Panc1 (cell line): ENCODE measurements around the gene ALDH1B1.
A peak's percentile ranks its signal among the peaks of the same experiment; 100 is the strongest.

Experiments used
- POLR2AphosphoS5 ChIP-seq: IDR thresholded peaks from 2 replicates; pipeline ENCODE4 v1.6.1; 2012; ENCODE audit warnings: mild to moderate bottlenecking, low read depth, low read length, moderate library complexity
- SIN3A ChIP-seq: IDR thresholded peaks from 2 replicates; pipeline ENCODE4 v1.6.1; 2012; ENCODE audit warnings: low read depth, mild to moderate bottlenecking, low read length, moderate library complexity, borderline replicate concordance; ENCODE audit not compliant: insufficient read depth
- TF ChIP-seq, protein P1 (sequence below): fragments of 450-650 bp; IDR thresholded peaks from 2 replicates; pipeline ENCODE4 v1.5.1; 2017; ENCODE audit warnings: mild to moderate bottlenecking

DNA sequence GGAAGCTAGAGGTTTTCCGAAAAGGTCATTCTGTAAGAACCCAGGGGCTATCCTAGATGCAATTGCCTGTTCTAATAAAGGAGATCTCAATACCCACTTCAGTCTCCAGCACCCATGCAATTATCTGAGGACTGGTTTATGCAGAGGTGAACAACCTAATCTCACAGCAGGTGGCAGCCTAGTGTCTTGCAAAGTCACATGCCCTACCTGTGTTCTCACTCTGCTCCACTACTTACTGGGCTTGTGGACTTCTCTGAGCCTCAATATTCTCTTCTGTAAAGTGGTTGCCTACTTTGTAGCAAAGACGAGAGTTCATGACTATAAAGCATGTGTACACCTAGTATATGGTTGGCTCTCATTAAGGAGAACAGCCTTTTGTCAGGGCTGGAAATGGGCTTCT lies 21.0 kb upstream of the ALDH1B1 start:
- TF ChIP-seq POLR2AphosphoS5, result no peak
- TF ChIP-seq, protein P1, sequence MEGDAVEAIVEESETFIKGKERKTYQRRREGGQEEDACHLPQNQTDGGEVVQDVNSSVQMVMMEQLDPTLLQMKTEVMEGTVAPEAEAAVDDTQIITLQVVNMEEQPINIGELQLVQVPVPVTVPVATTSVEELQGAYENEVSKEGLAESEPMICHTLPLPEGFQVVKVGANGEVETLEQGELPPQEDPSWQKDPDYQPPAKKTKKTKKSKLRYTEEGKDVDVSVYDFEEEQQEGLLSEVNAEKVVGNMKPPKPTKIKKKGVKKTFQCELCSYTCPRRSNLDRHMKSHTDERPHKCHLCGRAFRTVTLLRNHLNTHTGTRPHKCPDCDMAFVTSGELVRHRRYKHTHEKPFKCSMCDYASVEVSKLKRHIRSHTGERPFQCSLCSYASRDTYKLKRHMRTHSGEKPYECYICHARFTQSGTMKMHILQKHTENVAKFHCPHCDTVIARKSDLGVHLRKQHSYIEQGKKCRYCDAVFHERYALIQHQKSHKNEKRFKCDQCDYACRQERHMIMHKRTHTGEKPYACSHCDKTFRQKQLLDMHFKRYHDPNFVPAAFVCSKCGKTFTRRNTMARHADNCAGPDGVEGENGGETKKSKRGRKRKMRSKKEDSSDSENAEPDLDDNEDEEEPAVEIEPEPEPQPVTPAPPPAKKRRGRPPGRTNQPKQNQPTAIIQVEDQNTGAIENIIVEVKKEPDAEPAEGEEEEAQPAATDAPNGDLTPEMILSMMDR, result peak; percentile 49
- no peak for TF ChIP-seq SIN3A
